HL-60 (cell line): ENCODE results near the gene PDCD4.

ENCODE experiments used
- TF ChIP-seq, protein P1 (sequence below): IDR thresholded peaks from one replicate; pipeline ENCODE4 v1.5.1; 2011; ENCODE audit warnings: low read length, control low read depth, inconsistent platforms; ENCODE audit not compliant: insufficient read depth
- TF ChIP-seq, protein P2 (sequence below): IDR thresholded peaks from 2 replicates; pipeline ENCODE4 v1.6.1; 2012; ENCODE audit warnings: low read depth; ENCODE audit not compliant: insufficient replicate concordance

DNA sequence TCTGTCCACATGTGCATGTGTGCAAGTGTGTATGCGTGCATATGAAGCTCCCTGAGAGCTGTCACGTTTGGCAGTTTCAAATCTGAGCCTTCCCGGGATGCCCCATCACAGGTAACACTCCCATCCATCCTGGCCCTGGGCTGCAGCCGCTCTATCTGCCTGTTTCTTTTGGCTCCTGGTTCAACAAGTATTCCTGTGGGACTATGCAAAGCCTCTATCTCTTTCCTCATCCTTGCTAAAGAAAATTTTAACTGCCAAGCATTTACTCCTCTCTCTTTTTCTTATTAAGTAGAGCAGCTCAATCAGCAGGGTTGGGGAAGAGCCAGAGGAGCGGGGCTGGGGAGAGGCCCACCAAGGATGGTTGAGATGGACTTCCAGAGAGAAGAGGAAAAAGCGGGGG, 24.4 kb upstream of the PDCD4 start:
- TF ChIP-seq, protein P1, sequence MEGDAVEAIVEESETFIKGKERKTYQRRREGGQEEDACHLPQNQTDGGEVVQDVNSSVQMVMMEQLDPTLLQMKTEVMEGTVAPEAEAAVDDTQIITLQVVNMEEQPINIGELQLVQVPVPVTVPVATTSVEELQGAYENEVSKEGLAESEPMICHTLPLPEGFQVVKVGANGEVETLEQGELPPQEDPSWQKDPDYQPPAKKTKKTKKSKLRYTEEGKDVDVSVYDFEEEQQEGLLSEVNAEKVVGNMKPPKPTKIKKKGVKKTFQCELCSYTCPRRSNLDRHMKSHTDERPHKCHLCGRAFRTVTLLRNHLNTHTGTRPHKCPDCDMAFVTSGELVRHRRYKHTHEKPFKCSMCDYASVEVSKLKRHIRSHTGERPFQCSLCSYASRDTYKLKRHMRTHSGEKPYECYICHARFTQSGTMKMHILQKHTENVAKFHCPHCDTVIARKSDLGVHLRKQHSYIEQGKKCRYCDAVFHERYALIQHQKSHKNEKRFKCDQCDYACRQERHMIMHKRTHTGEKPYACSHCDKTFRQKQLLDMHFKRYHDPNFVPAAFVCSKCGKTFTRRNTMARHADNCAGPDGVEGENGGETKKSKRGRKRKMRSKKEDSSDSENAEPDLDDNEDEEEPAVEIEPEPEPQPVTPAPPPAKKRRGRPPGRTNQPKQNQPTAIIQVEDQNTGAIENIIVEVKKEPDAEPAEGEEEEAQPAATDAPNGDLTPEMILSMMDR: no peak
- TF ChIP-seq, protein P2, sequence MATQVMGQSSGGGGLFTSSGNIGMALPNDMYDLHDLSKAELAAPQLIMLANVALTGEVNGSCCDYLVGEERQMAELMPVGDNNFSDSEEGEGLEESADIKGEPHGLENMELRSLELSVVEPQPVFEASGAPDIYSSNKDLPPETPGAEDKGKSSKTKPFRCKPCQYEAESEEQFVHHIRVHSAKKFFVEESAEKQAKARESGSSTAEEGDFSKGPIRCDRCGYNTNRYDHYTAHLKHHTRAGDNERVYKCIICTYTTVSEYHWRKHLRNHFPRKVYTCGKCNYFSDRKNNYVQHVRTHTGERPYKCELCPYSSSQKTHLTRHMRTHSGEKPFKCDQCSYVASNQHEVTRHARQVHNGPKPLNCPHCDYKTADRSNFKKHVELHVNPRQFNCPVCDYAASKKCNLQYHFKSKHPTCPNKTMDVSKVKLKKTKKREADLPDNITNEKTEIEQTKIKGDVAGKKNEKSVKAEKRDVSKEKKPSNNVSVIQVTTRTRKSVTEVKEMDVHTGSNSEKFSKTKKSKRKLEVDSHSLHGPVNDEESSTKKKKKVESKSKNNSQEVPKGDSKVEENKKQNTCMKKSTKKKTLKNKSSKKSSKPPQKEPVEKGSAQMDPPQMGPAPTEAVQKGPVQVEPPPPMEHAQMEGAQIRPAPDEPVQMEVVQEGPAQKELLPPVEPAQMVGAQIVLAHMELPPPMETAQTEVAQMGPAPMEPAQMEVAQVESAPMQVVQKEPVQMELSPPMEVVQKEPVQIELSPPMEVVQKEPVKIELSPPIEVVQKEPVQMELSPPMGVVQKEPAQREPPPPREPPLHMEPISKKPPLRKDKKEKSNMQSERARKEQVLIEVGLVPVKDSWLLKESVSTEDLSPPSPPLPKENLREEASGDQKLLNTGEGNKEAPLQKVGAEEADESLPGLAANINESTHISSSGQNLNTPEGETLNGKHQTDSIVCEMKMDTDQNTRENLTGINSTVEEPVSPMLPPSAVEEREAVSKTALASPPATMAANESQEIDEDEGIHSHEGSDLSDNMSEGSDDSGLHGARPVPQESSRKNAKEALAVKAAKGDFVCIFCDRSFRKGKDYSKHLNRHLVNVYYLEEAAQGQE: no peak
